Colon (tissue), 2 donors: Measurements from ENCODE around the gene PAX4.

ENCODE experiments used
- FAIRE-seq: peaks from 2 replicates; lab custom pipeline; 2012; peaks lifted over from hg19 to GRCh38; lab: Jason Lieb, UNC
- donor health status: control.
- donor health status: control.

PAX4 gene

GRCh38 chr7:127618042-127618441 is at the start of gene PAX4:
Gene PAX4, minus strand, starts transcription at chr7:127618142. Its CDS starts 2,214 bp downstream, at chr7:127615928.
- no peak for FAIRE-seq

GRCh38 chr7:127667017-127667670 is 49.2 kb upstream of the PAX4 start:
- no peak for FAIRE-seq

- no peak for FAIRE-seq
Measured at GRCh38 chr7:127666602-127667001, 48.7 kb upstream of the PAX4 start.

- no peak for FAIRE-seq
Measured at GRCh38 chr7:127665922-127666321, 48.0 kb upstream of the PAX4 start.

- FAIRE-seq: no peak
Measured at GRCh38 chr7:127658970-127659630, 41.2 kb upstream of the PAX4 start.

GRCh38 chr7:127657500-127657899 is 39.6 kb upstream of the PAX4 start:
- FAIRE-seq: no peak

GRCh38 chr7:127655720-127656119 is 37.8 kb upstream of the PAX4 start:
- FAIRE-seq: no peak

- FAIRE-seq: no peak
Measured at GRCh38 chr7:127654404-127655394, 36.8 kb upstream of the PAX4 start.

GRCh38 chr7:127653396-127653795 is 35.5 kb upstream of the PAX4 start:
- no peak for FAIRE-seq

- FAIRE-seq: no peak
Measured at GRCh38 chr7:127652333-127653248, 34.6 kb upstream of the PAX4 start.

GRCh38 chr7:127651556-127652332 is 33.8 kb upstream of the PAX4 start, which contains the start of gene SND1:
Gene SND1, plus strand, starts transcription at chr7:127652194. Its CDS starts 180 bp downstream, at chr7:127652374.
- FAIRE-seq: peak; percentile 66

- no peak for FAIRE-seq
Measured at GRCh38 chr7:127650847-127651555, 33.1 kb upstream of the PAX4 start.

GRCh38 chr7:127648986-127649385 is 31.0 kb upstream of the PAX4 start:
- FAIRE-seq: no peak

GRCh38 chr7:127647636-127648035 is 29.7 kb upstream of the PAX4 start:
- no peak for FAIRE-seq

GRCh38 chr7:127644484-127644883 is 26.5 kb upstream of the PAX4 start:
- FAIRE-seq: no peak

GRCh38 chr7:127638197-127638596 is 20.3 kb upstream of the PAX4 start:
- FAIRE-seq: no peak

GRCh38 chr7:127635659-127636285 is 17.8 kb upstream of the PAX4 start:
- FAIRE-seq: no peak

GRCh38 chr7:127632276-127632910 is 14.5 kb upstream of the PAX4 start:
- no peak for FAIRE-seq

- FAIRE-seq: no peak
Measured at GRCh38 chr7:127629268-127629854, 11.4 kb upstream of the PAX4 start.
